HG03108 (cell line): ENCODE measurements around the gene CHMP3.
"Not testable (repeated sequence)": the region's sequence is repeated elsewhere in the genome, so short reads cannot be mapped to it uniquely, and the experiment has no call there.

Source experiments
- ATAC-seq: cut with Tn5 transposase; IDR thresholded peaks from one replicate; pipeline ENCODE4 v1.9.1; 2021; ENCODE audit warnings: moderate library complexity; ENCODE audit not compliant: unreplicated experiment

The CHMP3 gene

DNA sequence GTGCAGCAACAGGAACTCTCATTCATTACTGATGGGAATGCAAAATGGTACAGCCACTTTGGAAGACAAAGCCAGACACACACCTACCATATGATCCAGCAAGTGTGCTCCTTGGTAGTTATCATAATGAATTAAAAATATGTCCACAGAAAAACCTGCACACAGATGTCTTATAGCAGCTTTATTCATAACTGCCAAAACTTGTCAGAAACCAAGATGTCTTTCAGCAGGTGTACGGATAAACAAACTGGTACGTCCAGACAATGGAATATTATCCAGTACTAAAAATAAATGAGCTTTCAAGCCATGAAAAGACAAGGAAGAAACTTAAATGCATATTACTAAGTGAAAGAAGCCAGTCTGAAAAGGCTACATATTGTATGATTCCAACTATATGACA, 50.4 kb downstream of the CHMP3 start:
- no peak for ATAC-seq

DNA sequence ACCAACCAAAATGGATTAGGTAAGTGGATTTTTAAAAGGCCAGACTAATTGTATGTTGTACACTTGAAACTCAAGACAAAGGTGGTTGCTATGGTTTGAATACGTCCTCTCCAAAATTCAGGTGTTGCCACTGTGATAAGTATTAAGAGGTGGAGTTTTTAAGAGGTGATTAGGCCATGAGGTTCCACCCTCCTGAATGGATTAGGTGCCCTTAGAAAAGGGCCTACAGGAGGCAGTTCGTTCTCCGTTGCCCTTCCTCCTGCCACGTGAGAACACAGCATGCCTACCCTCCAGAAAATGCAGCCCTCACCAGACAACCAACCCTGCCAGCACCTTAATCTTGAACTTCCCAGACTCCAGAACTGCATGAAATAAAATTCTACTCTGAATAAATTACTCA, 51.2 kb downstream of the CHMP3 start:
- no peak for ATAC-seq

DNA sequence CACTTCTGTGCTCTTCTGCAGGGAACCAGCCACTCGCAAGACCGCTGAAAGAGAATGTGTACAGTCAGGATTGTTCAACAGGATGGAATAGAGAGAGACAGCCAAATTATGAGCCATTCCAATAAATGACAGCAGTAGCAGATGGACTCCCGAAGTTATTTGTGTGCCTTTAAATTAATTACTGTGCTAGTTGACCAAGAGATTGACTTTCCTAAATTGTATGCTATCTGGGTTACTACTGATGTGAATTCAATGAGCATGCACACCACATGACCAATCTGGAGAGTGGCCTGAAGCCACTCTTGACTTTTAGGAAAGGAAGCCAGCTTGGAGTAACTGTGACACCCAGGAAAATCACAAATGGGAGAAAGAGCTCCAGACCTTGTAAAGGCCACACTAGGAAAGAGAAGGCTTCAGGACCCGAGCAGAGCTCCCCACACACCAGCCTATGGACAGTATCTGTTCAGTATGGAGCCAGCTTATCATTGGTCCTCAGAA, 52.8 kb downstream of the CHMP3 start:
- ATAC-seq: no peak

DNA sequence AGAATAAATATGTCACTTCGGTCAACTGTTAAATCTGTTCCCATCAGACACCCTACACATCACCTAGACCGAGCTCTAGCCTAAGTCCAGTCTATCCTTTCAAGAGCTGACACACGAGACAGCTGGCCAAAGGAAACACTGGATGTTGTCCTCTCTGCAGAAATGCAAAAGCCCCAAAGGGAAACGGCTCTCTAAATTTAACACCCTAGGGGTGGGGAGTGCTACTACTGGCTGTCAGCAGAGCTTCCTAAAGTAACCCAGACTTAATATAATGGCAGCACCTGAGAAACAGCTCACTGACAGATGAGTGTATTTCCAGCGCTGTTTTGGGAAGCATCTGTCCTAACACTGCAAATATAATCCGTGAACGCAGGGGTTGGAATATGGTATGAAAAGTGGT, 55.6 kb downstream of the CHMP3 start:
- ATAC-seq: no peak

DNA sequence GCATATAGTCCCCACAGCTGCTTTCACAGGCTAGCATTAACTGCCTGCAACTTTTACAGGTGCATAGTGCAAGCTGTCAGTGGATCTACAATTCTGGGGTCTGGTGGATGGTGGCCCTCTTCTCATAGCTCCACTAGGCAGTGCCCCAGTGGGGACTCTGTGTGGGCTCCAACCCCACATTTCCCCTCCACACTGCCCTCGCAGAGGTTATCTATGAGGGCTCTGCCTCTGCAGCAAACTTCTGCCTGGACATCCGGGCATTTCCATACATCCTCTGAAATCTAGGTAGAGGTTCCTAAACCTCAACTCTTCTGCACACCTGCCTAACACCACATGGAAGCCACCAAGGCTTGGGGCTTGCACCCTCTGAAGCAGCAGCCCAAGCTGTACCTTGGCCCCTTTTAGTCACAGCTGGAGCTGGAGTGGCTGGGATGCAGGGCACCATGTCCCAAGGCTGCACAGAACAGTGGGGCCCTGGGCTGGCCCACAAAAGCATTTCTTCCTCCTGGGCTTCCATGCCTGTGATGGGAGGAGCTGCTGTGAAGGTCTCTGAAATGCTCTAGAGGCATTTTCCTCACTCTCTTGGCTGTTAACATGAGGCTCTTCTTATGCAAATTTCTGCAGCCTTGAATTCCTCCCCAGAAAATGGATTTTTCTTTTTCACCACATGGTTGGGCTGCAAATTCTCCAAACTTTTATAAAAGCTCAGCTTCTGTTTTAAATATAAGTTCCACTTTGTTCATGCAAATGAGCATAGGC, 62.7 kb downstream of the CHMP3 start:
- ATAC-seq: no peak

DNA sequence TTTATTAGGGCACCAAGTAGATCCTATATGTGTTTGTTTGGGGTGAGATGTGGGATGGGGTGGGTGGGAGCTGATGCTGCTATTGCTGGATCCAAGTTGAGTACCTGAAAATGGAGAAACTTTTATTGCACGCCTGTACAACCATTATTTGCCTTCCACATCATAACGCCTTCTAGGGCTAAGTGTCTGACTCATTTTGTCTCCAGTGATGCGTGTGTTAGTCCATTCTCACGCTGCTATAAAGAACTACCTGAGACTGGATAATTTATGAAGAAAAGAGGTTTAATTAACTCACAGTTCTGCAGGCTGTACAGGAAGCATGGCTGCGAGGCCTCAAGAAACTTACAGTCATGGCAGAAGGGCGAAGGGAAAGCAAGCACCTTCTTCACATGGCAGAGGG, 63.9 kb downstream of the CHMP3 start:
- no peak for ATAC-seq

DNA sequence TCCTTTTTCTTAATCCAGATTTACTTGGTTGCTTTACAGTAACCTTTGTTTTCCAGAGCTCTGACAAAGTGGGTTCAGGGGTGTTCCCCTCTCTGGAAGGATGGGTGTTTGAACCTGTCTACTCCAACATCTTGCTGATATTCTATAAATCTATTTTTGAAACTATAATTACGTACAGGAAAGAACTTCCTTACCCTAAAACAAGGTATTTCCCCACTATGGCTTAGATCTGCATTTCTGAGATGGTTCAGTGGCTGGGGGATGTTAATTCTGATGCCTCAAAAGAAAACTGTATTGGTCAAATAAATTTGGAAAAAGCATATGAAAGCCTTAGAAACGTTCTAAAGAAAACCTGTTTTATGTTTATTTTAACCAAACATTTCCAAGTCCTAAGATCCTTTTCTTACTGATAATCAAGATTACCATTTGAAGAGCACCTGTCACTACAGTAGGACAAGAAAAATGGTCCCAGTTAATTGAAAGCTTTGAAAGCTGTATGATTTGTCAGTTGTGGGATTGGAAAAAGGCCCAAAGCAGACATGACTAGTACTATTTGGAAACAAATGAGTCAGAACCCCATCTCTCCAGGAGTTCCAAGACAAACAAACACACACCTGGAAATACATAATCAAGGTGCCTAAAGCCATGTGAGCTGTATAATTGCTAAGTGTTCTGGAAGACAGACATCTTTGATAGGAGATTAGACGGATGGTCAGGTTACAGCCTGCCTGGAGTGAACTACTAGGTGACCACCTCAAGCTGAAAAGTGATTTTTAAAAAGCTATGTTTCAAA, 64.6 kb downstream of the CHMP3 start:
- no peak for ATAC-seq

DNA sequence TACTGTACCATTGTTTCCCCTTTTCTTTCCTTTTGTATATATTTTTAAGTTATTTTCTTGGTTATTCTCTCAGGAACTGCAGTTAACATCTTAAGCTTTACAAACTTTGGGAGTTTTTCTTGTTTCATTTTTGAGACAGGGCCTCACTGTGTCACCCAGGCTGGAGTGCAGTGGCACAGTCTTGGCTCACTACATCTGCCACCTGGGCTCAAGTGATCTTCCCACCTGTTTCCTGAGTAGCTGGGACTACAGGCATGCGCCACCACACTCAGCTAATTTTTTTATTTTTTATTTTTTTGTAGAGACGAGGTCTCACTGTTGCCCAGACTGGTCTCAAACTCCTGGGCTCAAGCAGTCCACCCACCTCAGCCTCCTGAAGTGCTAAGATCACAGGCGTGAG, 66.9 kb downstream of the CHMP3 start:
- ATAC-seq: not testable (repeated sequence)

DNA sequence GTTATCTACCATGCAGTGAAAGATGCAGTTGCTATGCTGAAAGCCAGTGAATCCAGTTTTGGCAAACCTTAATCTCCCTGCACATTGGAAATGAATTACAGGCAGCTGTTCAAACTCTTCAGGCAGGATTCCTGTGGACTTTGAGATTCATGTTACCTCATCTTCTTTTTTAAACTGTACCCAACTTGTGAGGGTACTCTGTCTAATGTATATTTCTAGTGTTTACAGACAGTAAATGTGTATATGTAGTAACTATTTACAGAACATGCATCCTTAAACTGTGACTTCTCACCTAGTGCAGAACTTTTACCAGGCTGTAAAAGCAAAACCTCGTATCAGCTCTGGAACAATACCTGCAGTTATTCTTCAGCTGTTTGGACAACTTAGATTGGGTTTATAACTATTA, 71.2 kb downstream of the CHMP3 start:
- no peak for ATAC-seq

DNA sequence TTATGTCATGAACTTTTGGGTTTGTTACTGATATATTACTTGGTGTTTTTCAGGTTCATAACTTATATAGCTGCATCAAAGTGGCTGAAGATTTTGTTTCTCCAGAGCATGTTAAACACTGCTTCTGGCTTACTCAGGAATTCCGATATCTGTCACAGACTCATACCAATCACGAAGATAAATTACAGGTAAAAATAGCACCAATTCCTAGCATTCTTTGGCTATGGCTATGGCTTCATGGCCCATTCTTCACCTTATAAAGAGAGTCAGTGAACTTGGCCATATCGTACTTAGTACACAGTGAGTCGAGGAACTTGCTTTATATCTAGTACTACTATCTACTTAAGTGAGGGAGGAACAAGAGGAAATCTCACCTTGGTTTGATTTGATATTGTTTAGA, 72.2 kb downstream of the CHMP3 start:
- ATAC-seq: no peak

DNA sequence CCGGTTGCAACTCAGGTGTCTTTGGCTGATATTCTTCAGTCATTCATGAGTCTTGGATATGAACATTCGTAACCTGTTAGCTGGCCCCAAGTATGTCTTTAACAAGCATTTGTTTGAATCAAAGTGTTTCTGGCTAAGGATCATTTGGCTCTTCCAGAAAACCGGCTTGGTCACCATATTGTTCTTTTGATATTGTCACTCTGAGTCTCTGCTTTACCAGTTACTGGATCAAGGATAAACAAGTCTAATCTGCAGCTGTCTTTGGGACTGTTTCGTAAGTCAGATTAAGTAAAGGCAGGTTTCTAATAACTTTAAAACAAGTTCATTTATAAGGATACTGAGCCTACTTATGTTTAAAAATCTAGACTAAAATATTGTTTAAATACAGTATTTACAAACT, 73.0 kb downstream of the CHMP3 start:
- no peak for ATAC-seq

DNA sequence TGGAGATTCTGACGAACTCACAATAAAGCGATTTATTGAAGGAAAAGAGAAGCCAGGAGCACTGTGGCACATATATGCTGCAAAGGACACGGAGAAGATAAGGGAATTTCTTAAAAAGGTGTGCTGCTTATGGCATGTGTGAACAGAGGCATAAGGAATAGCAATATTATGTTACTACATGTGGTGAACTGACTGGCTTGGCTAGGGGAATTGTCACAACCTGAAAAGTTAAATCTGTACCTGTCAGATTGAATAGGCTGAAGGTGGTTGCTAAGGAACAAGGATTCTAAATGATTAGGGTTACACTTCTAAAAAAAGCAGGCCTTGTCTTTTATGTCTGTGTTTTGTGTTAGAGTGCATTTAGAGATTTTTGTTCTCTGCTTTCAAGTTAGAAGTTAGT, 73.7 kb downstream of the CHMP3 start:
- ATAC-seq: no peak

DNA sequence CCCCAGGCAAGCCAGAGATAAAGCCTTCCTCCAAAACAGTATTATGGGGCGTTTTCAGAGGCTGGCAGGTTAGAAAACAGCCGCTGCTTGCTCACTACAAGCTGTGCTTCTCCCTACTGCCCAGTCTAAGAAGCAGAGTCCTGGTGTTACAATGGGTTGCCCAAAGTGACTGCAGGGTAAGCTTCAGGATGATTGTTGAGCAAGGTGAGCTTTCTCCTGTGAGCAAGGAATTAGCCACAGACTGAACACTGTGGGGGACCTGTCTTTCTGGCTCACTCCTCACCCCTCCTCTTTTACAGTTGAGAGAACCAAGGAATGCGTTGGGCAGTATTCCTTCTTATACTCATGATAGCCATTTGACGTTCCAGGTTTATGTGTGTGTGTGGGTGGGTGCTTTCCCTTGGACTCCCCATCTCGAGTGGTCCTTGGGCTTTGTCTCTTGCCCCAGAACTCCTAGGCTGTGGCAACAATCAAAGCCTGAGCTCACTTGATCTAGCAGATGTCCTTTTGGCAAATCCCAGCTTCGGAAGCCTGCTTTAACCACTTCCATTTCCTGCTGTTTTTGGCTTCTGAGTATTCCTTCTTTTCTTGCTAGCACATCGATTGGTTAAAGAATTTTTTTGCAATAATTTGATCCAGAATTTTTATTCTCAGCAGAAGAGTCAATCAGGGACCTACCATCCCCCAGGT, 74.5 kb downstream of the CHMP3 start:
- no peak for ATAC-seq

DNA sequence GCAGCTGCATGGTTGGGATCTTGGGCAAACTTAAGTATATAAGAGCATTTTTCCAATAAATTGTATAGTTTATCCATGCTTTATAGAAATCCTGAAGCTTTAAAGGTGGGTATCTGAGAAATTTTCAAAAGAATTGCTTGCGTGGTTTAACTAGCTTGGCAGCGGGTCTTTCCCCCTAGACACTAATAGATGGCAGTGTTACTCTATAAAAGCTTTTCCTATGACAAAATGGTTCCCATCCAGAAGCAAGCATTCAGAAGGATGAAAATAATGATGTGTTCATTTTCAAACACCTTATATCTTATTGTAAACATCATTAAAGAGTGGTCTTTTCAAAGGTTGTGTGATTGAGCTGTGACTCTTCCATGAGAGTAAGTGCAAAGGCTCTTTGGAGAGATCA, 76.2 kb downstream of the CHMP3 start:
- no peak for ATAC-seq

DNA sequence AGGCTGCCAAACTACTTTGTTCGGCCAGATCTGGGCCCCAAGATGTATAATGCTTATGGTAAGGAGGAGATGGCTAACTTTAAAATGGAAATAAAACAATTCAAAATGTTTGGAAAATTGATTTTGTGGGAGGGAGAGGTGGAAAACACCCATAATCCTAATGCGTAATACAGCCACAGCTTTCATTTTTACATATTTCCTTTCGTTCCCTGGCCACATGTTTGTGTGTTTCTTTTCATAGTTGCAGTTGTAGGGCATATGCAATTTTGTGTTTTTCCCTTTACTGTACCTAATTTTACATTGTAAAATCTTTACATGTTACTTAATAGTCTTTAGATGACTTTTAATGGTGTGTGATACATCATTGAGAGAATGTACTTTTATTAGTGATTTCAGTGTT, 77.4 kb downstream of the CHMP3 start:
- no peak for ATAC-seq

DNA sequence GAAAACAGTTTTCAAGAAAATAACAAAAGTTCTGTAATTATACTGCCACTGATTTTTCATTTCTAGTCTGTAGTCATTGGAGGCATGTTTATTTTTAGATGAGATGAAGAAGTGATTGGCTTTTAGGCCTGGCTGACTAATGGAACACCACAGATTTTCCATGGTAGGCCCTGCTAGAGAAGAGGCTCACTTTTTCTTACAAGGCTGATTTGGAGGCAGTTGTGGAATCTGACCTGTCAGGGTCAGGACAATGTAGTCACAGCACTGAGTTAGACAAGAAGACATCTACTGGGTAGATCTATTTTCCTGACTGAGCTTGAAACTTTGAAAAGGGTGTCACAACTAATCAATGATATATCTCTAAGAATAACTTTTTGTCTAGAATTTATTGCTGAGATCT, 78.1 kb downstream of the CHMP3 start:
- ATAC-seq: no peak

DNA sequence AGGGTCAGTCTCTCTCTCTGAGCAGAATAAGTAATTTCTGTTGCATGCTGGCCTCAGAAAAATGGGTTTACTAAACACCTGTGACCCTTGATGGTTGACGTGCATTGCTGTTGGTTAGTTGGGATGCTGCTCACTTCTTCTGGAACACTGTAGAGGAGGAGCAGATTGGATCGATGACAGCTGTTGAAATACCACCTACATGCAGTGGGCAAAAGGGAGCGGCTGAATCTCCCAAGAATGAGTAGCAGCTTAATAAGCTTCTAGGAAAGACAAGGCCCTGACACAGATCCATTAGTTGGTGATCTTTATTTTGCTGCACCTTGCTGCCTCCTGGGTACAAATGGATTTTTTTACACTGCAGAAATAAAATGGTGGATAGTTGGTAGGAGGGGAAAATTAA, 78.9 kb downstream of the CHMP3 start:
- ATAC-seq: no peak

DNA sequence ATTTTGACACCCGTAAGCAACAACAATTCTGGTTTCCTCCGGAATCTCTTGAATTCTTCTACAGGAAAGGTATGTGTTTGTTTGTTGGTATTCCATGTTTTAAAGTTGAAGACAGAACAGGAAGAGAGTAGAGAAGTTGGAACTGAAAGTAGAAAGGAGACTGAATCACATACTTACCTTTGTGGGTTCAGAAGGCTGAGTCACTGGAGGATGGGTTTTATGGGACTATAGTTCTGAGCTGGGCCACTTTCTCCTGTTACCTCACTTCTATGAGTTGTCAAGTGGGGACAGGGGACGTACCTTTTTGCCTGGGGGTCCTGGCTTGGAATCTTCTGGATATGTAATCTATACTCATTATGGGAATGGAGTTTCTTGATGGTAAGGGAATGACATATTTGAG, 81.2 kb downstream of the CHMP3 start:
- no peak for ATAC-seq

DNA sequence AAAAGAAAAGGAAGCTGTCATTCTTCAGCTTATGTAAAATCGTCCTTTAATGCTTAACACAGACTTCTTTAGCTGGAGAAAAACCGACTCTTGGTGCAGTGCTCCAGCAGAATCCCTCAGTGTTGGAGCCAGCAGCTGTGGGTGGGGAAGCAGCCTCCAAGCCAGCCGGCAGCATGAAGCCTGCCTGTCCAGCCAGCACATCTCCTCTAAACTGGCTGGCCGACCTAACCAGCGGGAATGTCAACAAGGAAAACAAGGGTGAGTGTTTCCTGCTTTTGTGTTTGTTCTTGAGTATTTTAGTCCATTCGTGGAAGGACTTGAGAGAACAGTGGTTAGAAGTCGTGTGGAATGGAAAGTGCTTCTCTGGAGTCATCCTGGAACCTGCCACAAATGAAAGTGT, 83.1 kb downstream of the CHMP3 start:
- ATAC-seq: no peak

DNA sequence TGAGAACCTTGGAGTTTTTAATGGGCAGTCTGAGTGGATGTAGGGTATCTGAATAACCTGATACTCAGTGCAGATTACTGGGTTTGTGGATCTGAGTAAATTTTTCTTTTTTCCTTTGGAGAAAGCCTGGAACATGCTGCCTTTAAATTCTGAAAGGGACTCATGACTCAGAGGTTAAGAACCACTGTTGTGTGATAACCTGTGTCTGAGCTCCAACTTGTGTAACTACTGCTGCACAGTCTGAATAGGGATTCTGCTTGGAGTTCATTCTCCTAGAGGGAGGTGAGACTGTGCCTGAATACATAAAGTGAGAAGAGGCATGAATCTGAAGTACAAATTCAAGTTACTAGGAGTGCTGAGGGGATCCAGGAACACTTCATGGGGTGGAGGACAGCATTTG, 85.9 kb downstream of the CHMP3 start:
- ATAC-seq: no peak

DNA sequence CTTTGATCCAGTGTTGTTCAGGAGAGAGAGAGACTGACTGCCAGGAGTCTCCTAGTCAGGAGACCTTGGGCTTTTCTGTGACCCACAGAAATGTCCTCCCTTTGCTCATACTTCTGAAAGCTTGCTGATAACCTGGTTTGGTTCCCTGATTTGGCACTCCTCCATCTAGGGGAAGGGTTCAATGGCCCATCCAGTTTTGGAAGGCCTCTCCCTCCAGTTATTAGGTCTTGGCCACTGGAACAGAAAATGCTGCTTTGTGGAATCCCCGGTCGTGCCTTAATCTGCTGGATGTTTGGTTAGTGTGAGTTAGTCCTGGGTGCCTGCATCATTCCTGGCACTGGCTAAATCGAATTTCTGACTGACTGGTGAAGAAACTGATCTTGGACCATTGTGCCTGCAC, 86.3 kb downstream of the CHMP3 start:
- ATAC-seq: no peak

DNA sequence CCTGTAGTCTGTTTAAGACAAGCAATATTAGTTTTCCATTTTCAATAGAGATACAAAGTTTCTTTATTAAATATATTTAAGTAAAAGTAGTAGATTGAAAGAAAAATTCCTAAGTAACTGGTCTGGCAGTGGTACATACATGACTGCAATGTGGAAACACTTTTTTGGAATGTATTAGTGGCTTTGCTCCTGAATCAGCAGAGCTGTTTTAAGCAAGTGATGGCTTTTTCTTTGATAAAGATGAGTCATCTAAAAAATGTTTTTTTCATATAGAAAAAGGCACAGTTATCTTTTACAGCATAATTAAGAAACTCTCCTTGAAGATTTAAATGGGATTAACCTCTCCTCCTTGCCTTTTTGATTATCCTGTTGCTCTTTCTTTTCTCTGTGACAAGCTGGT, 87.2 kb downstream of the CHMP3 start:
- ATAC-seq: no peak
